Liver (tissue), 9 donors: ENCODE results near the gene OR52N5. TPM values are rescaled to one million over a fixed set of nuclear protein-coding genes. Genes with fewer than 3 reads are reported as not detected.

Source experiments
- DNase-seq: peaks from one replicate; pipeline ENCODE4 v3.0.0-alpha.2; 2017; ENCODE audit warnings: low spot score
- H3K27ac ChIP-seq, 2 donors: one replicate each; pipeline ENCODE4 v1.7.0; 2013; ENCODE audit warnings: inconsistent platforms in 2 of 2, low read length in 2 of 2, control low read depth in 1 of 2, low read depth in 1 of 2, mild to moderate bottlenecking in 1 of 2
- H3K27me3 ChIP-seq, 4 donors: one replicate each; pipeline versions ENCODE4 v1.6.1 to v1.7.0; 2013; ENCODE audit warnings: low read length in 3 of 4, inconsistent platforms in 1 of 4, mild to moderate bottlenecking in 1 of 4, moderate library complexity in 1 of 4; ENCODE audit not compliant: control insufficient read depth in 4 of 4, insufficient read depth in 4 of 4
- H3K36me3 ChIP-seq, 4 donors: one replicate each; pipeline versions ENCODE4 v1.6.1 to v1.7.0; 2013; ENCODE audit warnings: low read length in 3 of 4, mild to moderate bottlenecking in 3 of 4, low read depth in 1 of 4, moderate library complexity in 1 of 4; ENCODE audit not compliant: control insufficient read depth in 4 of 4, insufficient read depth in 3 of 4
- H3K4me1 ChIP-seq, 4 donors: one replicate each; pipeline versions ENCODE4 v1.6.1 to v1.7.0; 2013; ENCODE audit warnings: low read length in 3 of 4, mild to moderate bottlenecking in 3 of 4, moderate library complexity in 1 of 4; ENCODE audit not compliant: control insufficient read depth in 4 of 4, insufficient read depth in 4 of 4
- H3K4me3 ChIP-seq, 3 donors: one replicate each; pipeline versions ENCODE4 v1.6.1 to v1.7.0; 2013; ENCODE audit warnings: low read length in 3 of 3, control low read depth in 1 of 3, low read depth in 1 of 3, mild to moderate bottlenecking in 1 of 3
- H3K9ac ChIP-seq, 2 donors: one replicate each; pipeline ENCODE4 v1.7.0; 2013; ENCODE audit warnings: low read length in 2 of 2, mild to moderate bottlenecking in 2 of 2, moderate library complexity in 2 of 2, control low read depth in 1 of 2, low read depth in 1 of 2
- H3K9me3 ChIP-seq, 4 donors: one replicate each; pipeline versions ENCODE4 v1.6.1 to v1.7.0; 2013; ENCODE audit warnings: low read length in 3 of 4; ENCODE audit not compliant: control insufficient read depth in 4 of 4
- ATF3 ChIP-seq: IDR thresholded peaks from 2 replicates; pipeline ENCODE4 v1.6.1; 2016; ENCODE audit warnings: antibody characterized with exemption
- CTCF ChIP-seq: fragments of 150-350 bp; IDR thresholded peaks from 2 replicates; pipeline ENCODE4 v1.5.1; 2017; ENCODE audit warnings: improper control_type of control experiment, low read depth, low read length; ENCODE audit not compliant: missing input control
- EGR1 ChIP-seq, 2 donors: IDR thresholded peaks; 2 replicates each; pipeline ENCODE4 v1.6.1; 2016 to 2018; ENCODE audit warnings: antibody characterized with exemption in 2 of 2, low read depth in 2 of 2
- FOXA1 ChIP-seq: IDR thresholded peaks from 2 replicates; pipeline ENCODE4 v1.6.1; 2016; ENCODE audit warnings: antibody characterized with exemption
- FOXA2 ChIP-seq: IDR thresholded peaks from 2 replicates; pipeline ENCODE4 v1.6.1; 2016; ENCODE audit warnings: antibody characterized with exemption
- GABPA ChIP-seq, 2 donors: IDR thresholded peaks in 1 of 2; conservative IDR thresholded peaks in 1 of 2; 2 replicates each; pipeline ENCODE4 v1.6.1; 2016; ENCODE audit warnings: antibody characterized with exemption in 2 of 2, mild to moderate bottlenecking in 1 of 2, moderate library complexity in 1 of 2
- HNF4A ChIP-seq, 2 donors: conservative IDR thresholded peaks; 2 replicates each; pipeline ENCODE4 v1.6.1; 2016; ENCODE audit warnings: antibody characterized with exemption in 2 of 2, mild to moderate bottlenecking in 2 of 2
- HNF4G ChIP-seq: IDR thresholded peaks from 2 replicates; pipeline ENCODE4 v1.6.1; 2016; ENCODE audit warnings: antibody characterized with exemption
- JUND ChIP-seq, 2 donors: IDR thresholded peaks; 2 replicates each; pipeline ENCODE4 v1.6.1; 2016; ENCODE audit warnings: antibody characterized with exemption in 2 of 2
- MAX ChIP-seq: IDR thresholded peaks from 2 replicates; pipeline ENCODE4 v1.6.1; 2016; ENCODE audit warnings: antibody characterized with exemption
- RAD21 ChIP-seq, 2 donors: IDR thresholded peaks; 2 replicates each; pipeline ENCODE4 v1.6.1; 2016; ENCODE audit warnings: antibody characterized with exemption in 2 of 2, mild to moderate bottlenecking in 2 of 2
- REST ChIP-seq: IDR thresholded peaks from 2 replicates; pipeline ENCODE4 v1.6.1; 2016; ENCODE audit warnings: antibody characterized with exemption, mild to moderate bottlenecking
- RXRA ChIP-seq, 2 donors: IDR thresholded peaks; 2 replicates each; pipeline ENCODE4 v1.6.1; 2017 to 2018; ENCODE audit warnings: antibody characterized with exemption in 2 of 2, mild to moderate bottlenecking in 1 of 2
- SP1 ChIP-seq: IDR thresholded peaks from 2 replicates; pipeline ENCODE4 v1.6.1; 2018; ENCODE audit warnings: antibody characterized with exemption, mild to moderate bottlenecking
- TAF1 ChIP-seq: conservative IDR thresholded peaks from 2 replicates; pipeline ENCODE4 v1.6.1; 2016; ENCODE audit warnings: antibody characterized with exemption, mild to moderate bottlenecking
- YY1 ChIP-seq: IDR thresholded peaks from 2 replicates; pipeline ENCODE4 v1.6.1; 2016; ENCODE audit warnings: antibody characterized with exemption, mild to moderate bottlenecking
- ZBTB33 ChIP-seq: IDR thresholded peaks from 2 replicates; pipeline ENCODE4 v1.6.1; 2016; ENCODE audit warnings: antibody characterized with exemption
- WGBS: extraction: QIAGEN DNeasy Blood & Tissue Kit; methylation state at CpG from one replicate; pipeline ENCODE4 v1.1.7; 2013; 5-methylcytosine and 5-hydroxymethylcytosine counted together
- polyA plus RNA-seq, 2 donors: library from polyadenylated mRNA; stranded (reverse) in 1 of 2; unstranded in 1 of 2; fragments of 200-250 nt in 1 of 2; fragments of >200 nt in 1 of 2; fragmentation: Nextera tagmentation in 1 of 2; extraction: Ambion mirVana in 1 of 2; gene quantifications; one replicate each; pipeline versions ENCODE4 v1.2.1 to v1.2.3, GENCODE V29; 2013 to 2015
- total RNA-seq, 2 donors: library from RNA; depleted of rRNA; stranded (reverse); fragments of >200 nt; gene quantifications; one replicate each; pipeline ENCODE4 v1.2.3, GENCODE V29; 2014
- donor health status: healthy.
- donor health status: healthy.
- donor health status: healthy.
- donor health status: healthy.
- donor health status: healthy.

Gene OR52N5
- total and polyA plus RNA-seq, 4 donors, result 0.08 TPM; not detected in 3

GRCh38 chr11:5767056-5767455 lies 16.1 kb downstream of the OR52N5 start:
- Histone ChIP-seq H3K27me3 (no peaks in the 10 kb centered on the region), H3K27ac (no peak overlapping the region), H3K9ac (no peak overlapping the region), H3K36me3 (no peaks in the 10 kb centered on the region), H3K4me1 (no peaks in the 10 kb centered on the region), H3K4me3 (no peak overlapping the region), H3K9me3 (no peaks in the 10 kb centered on the region)
- WGBS, result 22% methylated on average over 1 of the region's 1 CpG
- no peak for DNase-seq
- TF ChIP-seq HNF4A (conservative IDR thresholded peaks at IDR 0.05) (no peak), CTCF (no peak), JUND (IDR thresholded peaks at IDR 0.05) (no peak), YY1 (no peak), SP1 (no peak), RXRA (IDR thresholded peaks at IDR 0.05) (no peak), MAX (no peak), EGR1 (IDR thresholded peaks at IDR 0.05; ENCODE audit: low read depth in 2 of 2) (no peak), REST (no peak), ZBTB33 (no peak), TAF1 (no peak), FOXA1 (no peak), GABPA (IDR thresholded peaks at IDR 0.05 in 1 of 2, conservative IDR thresholded peaks at IDR 0.05 in 1 of 2) (no peak), RAD21 (IDR thresholded peaks at IDR 0.05) (no peak), HNF4G (no peak), ATF3 (no peak), FOXA2 (no peak)

GRCh38 chr11:5753943-5754342 lies 29.2 kb downstream of the OR52N5 start, which contains the start of gene OR52N4:
Gene OR52N4, plus strand, starts transcription at chr11:5754243. Its CDS starts 498 bp downstream, at chr11:5754741.
- no peak within 1 kb of the TSS for H3K4me3 ChIP-seq
- DNase-seq, result no peak
- H3K9me3 ChIP-seq, result no peaks in the 10 kb centered on the region
- no peak for TF ChIP-seq HNF4A (conservative IDR thresholded peaks at IDR 0.05)
- TF ChIP-seq FOXA1, result no peak
- TF ChIP-seq SP1, result no peak
- no peak for TF ChIP-seq EGR1 (IDR thresholded peaks at IDR 0.05; ENCODE audit: low read depth in 2 of 2)
- TF ChIP-seq MAX, result no peak
- TF ChIP-seq RXRA (IDR thresholded peaks at IDR 0.05), result no peak
- TF ChIP-seq RAD21 (IDR thresholded peaks at IDR 0.05), result no peak
- TF ChIP-seq TAF1, result no peak
- no peak for TF ChIP-seq GABPA (IDR thresholded peaks at IDR 0.05 in 1 of 2, conservative IDR thresholded peaks at IDR 0.05 in 1 of 2)
- no peaks in the 10 kb centered on the region for H3K4me1 ChIP-seq
- H3K27ac ChIP-seq, result no peak within 1 kb of the TSS
- 92% methylated on average over 1 of the region's 1 CpG for WGBS
- no peaks in the 10 kb centered on the region for H3K36me3 ChIP-seq
- peaks cover 0 to 9% (median 0%) of the 10 kb centered on the region in 4 donors for H3K27me3 ChIP-seq
- no peak within 1 kb of the TSS for H3K9ac ChIP-seq
